Activated effector memory CD4-positive, alpha-beta T cell treated with anti-CD3 and anti-CD28 coated beads, Interleukin-2, amount 50 U/mL, for 16 hours (primary cell): ENCODE measurements around the gene SEPTIN12.
"Not testable (repeated sequence)": the region's sequence is repeated elsewhere in the genome, so short reads cannot be mapped to it uniquely, and the experiment has no call there.

Source experiments
- DNase-seq: peaks from one replicate; pipeline ENCODE4 v3.0.0-alpha.2; 2020

SEPTIN12 gene

DNA sequence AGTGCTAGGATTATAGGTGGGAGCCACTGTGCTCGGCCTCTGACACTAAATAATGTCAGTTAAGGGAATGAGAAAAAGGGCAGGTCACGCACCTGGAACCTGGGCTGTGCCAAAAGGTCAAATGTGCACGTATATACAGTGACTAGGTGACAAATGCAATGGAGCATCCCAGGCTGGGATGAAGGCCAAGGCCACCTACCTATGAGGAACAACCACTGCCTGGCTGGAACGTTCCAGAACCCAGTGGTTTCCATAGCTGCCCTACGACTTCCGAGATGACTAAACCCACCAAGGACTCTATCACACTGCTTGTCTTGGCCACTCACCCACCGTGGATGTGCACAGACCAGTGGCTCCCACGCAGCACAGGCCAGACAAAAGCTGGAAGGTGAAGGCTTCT, 37.2 kb downstream of the SEPTIN12 start:
- DNase-seq, result no peak

DNA sequence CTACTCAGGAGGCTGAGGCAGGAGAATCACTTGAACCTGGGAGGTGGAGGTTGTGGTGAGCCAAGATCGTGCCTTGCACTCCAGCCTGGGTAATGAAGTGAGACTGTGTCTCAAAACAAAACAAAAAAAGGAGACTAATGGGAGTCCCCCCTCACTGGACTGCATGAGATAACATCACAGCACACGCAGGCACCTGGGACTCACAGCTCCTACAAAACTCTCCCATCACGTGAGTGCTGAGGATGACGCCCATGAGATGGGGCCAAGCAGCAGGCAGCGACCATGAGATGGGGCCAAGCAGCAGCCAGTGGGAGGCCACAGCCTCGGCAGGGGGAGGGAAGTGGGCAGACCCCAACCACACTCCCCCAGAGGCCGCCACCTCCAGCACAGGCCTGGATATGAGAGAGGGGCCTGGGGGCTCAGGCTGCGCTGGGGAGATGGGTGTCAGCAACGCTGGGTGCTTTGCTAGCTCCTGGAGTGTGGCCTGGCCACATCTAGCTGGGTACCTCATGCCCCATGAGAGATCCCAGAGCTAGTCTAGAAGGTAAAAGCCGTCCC, 38.4 kb downstream of the SEPTIN12 start:
- no peak for DNase-seq

GRCh38 chr16:4748682-4749411, 39.3 kb downstream of the SEPTIN12 start:
- no peak for DNase-seq

GRCh38 chr16:4747906-4748681, 40.1 kb downstream of the SEPTIN12 start:
- no peak for DNase-seq

DNA sequence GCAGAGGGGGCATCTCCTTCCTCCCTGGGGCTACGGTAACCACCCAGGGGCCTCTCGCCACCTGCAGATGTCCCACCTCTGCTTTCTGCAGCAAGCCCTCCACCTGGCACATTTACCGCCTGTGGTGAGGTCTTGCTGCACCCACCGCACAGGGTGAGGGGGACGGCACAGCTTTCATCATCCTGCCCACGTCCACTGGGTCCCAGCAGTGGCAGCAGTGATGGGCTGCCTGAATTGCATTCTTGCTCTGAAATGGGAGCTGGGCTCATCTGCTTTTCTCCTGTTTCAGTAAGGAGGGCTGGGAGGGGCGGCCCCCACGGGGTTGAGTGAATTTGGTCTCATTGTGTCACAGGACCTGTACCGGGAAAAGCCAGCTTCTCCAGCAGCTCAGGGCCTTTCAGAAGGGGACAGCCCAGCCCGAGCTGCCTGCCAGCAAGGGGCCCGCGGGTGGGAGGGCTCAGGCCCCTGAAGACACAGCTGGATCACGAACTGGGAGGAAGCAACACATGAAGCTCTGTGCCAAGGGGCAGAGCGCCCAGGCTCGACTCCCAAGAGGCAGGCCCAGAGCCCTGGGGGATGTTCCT, 41.1 kb downstream of the SEPTIN12 start:
- DNase-seq, result no peak

DNA sequence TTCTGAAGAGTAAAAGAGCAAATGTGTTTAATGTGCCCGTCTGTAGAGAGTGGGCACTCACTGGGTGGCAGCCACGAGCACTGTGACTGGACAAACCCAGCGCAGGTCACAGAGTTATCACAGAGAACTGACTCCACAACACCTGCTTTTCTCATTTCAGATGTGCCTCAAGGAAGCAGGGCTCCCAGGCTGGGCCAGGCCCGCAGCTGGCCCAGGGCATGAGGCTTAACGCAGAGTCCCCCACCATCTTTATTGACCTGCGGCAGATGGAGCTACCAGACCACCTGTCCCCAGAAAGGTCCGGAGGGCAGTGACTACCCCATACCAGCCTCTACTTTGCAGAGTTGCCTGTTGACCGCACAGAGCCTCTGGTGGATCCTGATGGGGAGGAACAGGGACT, 41.9 kb downstream of the SEPTIN12 start:
- DNase-seq, result no peak

- DNase-seq, result no peak
Observed at GRCh38 chr16:4745274-4745569, 42.9 kb downstream of the SEPTIN12 start.

DNA sequence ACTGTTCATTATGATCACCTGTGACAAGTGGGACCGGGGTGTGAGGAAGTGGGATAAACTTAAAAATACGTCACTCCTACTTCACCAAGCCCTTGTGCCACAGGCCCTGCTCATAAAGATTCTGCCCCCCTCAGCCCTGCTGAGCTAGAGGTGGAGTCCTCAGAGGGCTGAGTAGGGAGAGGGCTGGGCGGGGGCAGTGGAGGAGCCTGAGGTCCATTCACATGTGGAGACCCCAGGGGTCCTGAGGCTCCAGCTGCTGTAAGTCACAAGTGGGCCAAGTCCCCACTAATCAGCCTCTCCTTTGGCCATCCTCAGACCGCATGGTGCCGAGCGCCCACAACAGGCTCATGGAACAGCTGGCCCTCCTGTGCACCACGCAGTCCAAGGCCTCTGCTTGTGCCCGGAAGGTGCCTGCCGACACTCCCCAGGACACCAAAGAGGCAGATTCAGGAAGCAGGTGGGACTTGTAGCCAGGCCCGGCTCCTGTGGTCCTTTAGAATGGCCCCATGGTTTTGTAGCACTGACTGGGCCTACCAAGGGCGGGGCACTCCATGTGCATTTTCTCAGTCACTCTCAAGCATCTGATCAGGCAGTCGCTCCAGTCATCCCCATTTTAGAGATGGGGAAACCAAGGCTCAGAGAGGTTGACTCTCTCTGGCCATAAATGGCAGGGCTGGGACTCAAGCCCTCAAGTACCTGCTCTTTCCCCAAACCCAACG, 43.4 kb downstream of the SEPTIN12 start:
- DNase-seq, result no peak

DNA sequence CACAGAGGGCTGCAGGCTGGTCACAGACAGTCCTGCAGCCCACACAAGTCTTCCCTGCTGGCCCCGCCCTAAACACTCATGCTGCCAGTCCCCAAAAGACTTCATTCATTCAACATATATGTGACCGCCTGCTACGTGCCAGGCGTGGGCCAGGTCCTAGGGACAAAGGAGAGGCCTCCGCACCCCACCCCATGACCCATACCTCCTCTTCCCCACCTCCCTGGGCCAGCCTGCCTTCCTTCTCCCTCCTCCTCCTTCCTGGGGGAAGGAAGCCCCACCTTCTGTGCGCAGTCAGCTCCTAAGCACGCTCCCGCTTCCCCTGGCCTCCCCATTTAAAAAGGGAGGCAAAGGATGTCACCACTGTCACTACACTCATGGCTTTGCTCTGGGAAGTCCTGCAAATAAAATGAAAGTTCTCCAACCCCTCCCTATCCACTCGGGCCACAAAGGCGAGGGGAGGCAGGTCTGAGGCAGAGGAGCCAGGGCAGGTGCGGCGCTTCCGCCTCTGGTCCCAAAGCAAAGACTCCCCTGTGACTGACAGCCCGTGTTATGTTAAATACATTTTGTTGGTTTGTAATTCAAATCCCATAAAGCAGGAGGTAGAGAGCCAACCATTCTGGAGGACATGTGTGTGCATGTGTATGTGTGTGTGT, 44.8 kb downstream of the SEPTIN12 start:
- DNase-seq, result no peak

DNA sequence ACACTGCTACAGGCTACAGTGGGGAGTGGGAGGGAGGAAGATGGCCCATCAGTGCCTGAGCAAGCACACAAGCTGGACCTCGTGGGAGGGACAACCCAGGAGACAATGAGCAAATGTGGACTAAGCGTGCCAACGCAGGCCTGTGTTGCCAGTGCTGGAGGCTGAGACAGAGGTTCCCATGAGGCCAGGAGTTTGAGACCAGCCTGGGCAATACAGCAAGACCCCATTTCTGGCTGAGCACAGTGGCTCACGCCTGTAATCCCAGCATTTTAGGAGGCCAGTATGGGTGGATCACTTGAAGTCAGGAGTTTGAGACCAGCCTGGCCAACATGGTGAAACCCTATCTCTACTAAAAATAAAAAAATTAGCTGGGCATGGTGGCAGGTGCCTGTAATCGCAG, 49.8 kb downstream of the SEPTIN12 start:
- DNase-seq, result not testable (repeated sequence)

- no peak for DNase-seq
Observed at GRCh38 chr16:4737545-4737944, 50.6 kb downstream of the SEPTIN12 start.

DNA sequence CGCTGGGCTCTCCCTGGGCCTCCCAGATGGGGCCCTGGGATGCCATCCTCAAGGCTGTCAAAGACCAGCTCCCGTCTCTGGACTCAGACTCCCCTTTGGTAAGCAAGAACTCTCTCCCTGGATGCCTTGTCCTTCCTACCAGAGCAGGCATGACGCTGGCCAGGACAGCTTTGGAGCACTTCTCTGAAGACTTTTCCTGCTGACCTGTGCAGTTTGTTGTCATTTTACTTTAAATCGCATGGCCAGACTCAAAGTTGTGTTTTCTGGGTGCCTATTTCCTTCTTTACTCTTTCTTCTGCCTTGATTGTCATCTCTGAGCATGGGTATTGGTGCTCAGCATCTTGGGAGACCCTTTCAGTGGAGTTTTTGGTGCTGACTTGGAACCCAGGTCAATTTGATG, 51.6 kb downstream of the SEPTIN12 start:
- no peak for DNase-seq

GRCh38 chr16:4734730-4735535, 53.2 kb downstream of the SEPTIN12 start:
- peak; percentile 96 for DNase-seq

GRCh38 chr16:4734063-4734729, 53.9 kb downstream of the SEPTIN12 start, which contains the start of the genes ANKS3 and DNAAF8:
Gene ANKS3 (minus strand): TSS chr16:4734271. CDS start chr16:4730149, 4,122 bp downstream.
Gene DNAAF8 (plus strand): TSS chr16:4734537. CDS start chr16:4736515, 1,978 bp downstream.
- DNase-seq, result peak; percentile 95

- DNase-seq, result no peak
Observed at GRCh38 chr16:4733747-4734062, 54.4 kb downstream of the SEPTIN12 start.

DNA sequence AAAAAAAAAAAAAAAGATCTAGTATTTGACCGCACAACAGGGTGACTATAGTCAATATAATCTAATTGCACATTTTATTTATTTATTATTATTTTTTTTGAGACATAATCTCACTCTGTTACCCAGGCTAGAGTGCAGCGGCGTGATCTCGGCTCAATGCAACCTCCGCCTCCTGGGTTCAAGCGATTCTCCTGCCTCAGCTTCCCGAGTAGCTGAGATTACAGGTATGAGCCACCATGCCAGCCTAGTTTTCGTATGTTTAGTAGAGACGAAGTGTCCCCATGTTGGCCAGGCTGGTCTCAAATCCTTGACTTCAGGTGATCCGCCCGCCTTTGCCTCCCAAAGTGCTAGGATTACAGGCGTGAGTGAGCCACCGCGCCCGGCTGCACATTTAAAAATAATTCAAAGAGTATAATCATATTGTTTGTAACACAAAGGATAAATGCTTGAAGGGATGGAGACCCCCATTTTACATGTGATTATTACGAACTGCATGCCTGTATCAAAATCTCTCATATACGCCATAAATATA, 54.9 kb downstream of the SEPTIN12 start:
- DNase-seq, result no peak

GRCh38 chr16:4729876-4730275, 58.3 kb downstream of the SEPTIN12 start:
- no peak for DNase-seq

GRCh38 chr16:4728676-4729075, 59.5 kb downstream of the SEPTIN12 start:
- no peak for DNase-seq
